ENCODE measurements around the gene S100A12.

GRCh38 chr1:153345187-153346076 is 30.0 kb downstream of the S100A12 start:
- no peak for TF ChIP-seq YY1 (IDR thresholded peaks at IDR 0.05; ENCODE audit: insufficient read depth, insufficient read length)
- no peak for TF ChIP-seq SUZ12 (IDR thresholded peaks at IDR 0.05; ENCODE audit: extremely low read depth, insufficient read depth, insufficient read length)
- TF ChIP-seq ZNF274 (IDR thresholded peaks at IDR 0.05; ENCODE audit: low read depth, low read length) = no peak
